Measurements from ENCODE around the gene GPC6.
"Not testable (repeated sequence)": the region's sequence is repeated elsewhere in the genome, so short reads cannot be mapped to it uniquely, and the experiment has no call there.

GPC6 gene

DNA sequence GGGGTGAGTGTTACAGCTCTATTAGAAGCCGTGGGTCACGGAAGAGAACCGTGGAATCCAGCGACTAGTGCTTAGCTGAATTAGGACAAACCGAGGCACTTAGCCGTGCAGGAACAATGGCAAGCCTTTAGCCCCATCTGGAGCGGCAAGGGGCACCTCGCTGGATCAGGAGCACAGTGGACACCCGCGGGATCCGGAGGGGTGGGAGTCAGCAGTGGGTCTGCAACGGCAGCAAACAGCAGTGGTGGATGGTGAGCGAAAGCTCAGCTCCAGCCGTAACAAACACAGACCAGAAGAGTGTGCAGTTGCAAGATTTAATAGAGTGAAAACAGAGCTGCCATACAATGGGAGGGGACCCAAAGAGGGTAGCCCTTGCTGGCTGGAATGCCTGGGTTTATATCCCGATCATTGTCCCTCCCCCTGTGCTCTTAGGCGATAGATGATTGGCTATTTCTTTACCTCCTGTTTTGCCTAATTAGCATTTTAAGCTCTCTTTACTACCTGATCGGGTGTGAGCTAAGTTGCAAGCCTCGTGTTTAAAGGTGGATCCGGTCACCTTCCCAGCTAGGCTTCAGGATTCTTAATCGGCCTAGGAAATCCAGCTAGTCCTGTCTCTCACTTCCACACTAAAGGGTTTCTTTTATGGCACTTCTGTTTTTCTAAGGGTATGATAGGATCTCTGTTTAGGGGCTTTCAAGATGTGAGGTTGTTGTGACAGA lies 1076.4 kb downstream of the GPC6 start:
- DNase-seq (ENCODE audit: low spot score in 2 of 2); H3K27ac Mint-ChIP-seq (ENCODE audit: low read depth); ATAC-seq (replicated peaks; ENCODE audit: extremely low read depth, poor library complexity, severe bottlenecking); H3K4me3 Mint-ChIP-seq; H3K36me3 Mint-ChIP-seq (ENCODE audit: insufficient read depth); H3K9me3 Mint-ChIP-seq; H3K27me3 Mint-ChIP-seq; H3K4me1 Mint-ChIP-seq: not testable (repeated sequence)

- ATAC-seq (replicated peaks; ENCODE audit: extremely low read depth, poor library complexity, severe bottlenecking) (no peak), DNase-seq (ENCODE audit: low spot score in 2 of 2) (no peak)
- Mint-ChIP-seq H3K4me3 (no peak overlapping the region), H3K27ac (ENCODE audit: low read depth) (no peak overlapping the region), H3K36me3 (ENCODE audit: insufficient read depth) (no peaks in the 10 kb centered on the region), H3K9me3 (no peaks in the 10 kb centered on the region), H3K4me1 (no peaks in the 10 kb centered on the region), H3K27me3 (no peaks in the 10 kb centered on the region)
Measured at GRCh38 chr13:94303644-94304174, 1077.1 kb downstream of the GPC6 start.

DNA sequence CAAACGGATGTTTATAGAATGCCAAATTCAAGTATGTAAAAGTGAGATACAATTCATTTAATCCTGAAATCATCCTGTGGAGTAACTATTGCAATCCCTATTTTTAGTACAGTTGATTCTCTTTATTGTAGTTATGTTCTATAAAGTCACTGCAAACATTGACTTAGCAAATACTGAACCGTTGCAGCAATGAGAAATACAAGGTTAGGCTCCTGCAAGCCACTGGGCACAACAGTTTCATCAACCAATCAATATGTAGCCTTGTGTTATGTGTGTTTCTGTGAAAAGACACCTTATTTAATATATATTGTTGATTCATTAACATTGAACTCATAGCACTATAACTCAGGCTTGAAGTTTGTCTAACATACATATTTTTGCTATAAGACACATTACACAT lies 1078.4 kb downstream of the GPC6 start:
- H3K9me3 Mint-ChIP-seq, result no peaks in the 10 kb centered on the region
- H3K36me3 Mint-ChIP-seq (ENCODE audit: insufficient read depth), result no peaks in the 10 kb centered on the region
- no peak for ATAC-seq (replicated peaks; ENCODE audit: extremely low read depth, poor library complexity, severe bottlenecking)
- no peak overlapping the region for H3K4me3 Mint-ChIP-seq
- H3K4me1 Mint-ChIP-seq, result no peaks in the 10 kb centered on the region
- H3K27ac Mint-ChIP-seq (ENCODE audit: low read depth), result no peak overlapping the region
- DNase-seq (ENCODE audit: low spot score in 2 of 2), result no peak
- no peaks in the 10 kb centered on the region for H3K27me3 Mint-ChIP-seq

GRCh38 chr13:94305463-94305862 lies 1078.9 kb downstream of the GPC6 start:
- DNase-seq (ENCODE audit: low spot score in 2 of 2) (no peak), ATAC-seq (replicated peaks; ENCODE audit: extremely low read depth, poor library complexity, severe bottlenecking) (no peak)
- H3K9me3 Mint-ChIP-seq, result no peaks in the 10 kb centered on the region
- no peak overlapping the region for H3K4me3 Mint-ChIP-seq
- no peaks in the 10 kb centered on the region for H3K27me3 Mint-ChIP-seq
- no peak overlapping the region for H3K27ac Mint-ChIP-seq (ENCODE audit: low read depth)
- no peaks in the 10 kb centered on the region for H3K36me3 Mint-ChIP-seq (ENCODE audit: insufficient read depth)
- no peaks in the 10 kb centered on the region for H3K4me1 Mint-ChIP-seq

GRCh38 chr13:94305934-94306333 lies 1079.3 kb downstream of the GPC6 start:
- Mint-ChIP-seq H3K4me1 (no peaks in the 10 kb centered on the region), H3K9me3 (no peaks in the 10 kb centered on the region)

DNA sequence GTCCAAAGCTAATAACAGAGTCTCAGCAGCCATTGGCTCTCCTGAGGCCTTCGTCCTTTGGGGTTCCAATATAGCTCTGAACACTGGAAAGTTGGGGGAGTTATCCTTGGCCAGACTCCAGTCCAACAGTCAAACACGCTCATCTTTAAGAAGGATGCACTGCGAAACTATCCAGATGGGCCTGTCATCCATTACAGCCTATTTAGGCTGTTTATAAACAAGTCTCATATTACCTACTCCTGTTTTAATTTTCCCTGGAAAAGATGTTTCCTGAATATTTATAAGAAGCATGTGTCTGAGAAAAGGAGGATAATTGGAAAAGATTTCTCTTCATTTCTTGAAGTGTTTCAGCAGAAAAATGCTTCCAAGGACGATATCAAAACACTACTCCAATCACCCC lies 1082.2 kb downstream of the GPC6 start:
- Mint-ChIP-seq H3K4me3 (no peak overlapping the region), H3K9me3 (no peaks in the 10 kb centered on the region), H3K36me3 (ENCODE audit: insufficient read depth) (peaks cover 3% of the 10 kb centered on the region), H3K27me3 (no peaks in the 10 kb centered on the region), H3K27ac (ENCODE audit: low read depth) (no peak overlapping the region), H3K4me1 (peaks cover 22% of the 10 kb centered on the region)
- no peak for ATAC-seq (replicated peaks; ENCODE audit: extremely low read depth, poor library complexity, severe bottlenecking)
- no peak for DNase-seq (ENCODE audit: low spot score in 2 of 2)

More at GRCh38 chr13:94305934-94306333, 1079.3 kb downstream of the GPC6 start:
- DNase-seq (ENCODE audit: low spot score in 2 of 2), result no peak
- no peak overlapping the region for H3K4me3 Mint-ChIP-seq
- no peaks in the 10 kb centered on the region for H3K36me3 Mint-ChIP-seq (ENCODE audit: insufficient read depth)
- no peaks in the 10 kb centered on the region for H3K27me3 Mint-ChIP-seq
- no peak for ATAC-seq (replicated peaks; ENCODE audit: extremely low read depth, poor library complexity, severe bottlenecking)
- H3K27ac Mint-ChIP-seq (ENCODE audit: low read depth), result no peak overlapping the region

DNA sequence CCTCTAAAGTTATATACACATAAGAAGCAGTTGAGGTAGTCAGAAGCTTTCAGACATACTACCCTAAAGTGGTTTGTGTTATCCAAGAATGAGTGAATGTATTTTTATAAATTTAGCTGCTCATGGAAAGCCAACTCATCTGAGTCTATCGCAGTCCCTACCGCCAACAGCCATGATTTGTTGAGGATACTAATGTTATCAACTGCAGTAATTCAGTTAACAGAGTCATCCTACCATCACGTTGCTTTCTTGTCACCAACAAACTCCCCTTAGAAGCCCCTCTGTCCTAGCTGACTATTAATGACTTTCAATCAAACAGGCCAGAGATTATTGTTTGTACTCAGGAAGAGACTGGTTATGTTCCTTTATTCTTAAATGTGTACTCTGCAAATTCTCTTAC lies 1083.0 kb downstream of the GPC6 start:
- Mint-ChIP-seq H3K9me3 (no peaks in the 10 kb centered on the region), H3K4me3 (no peak overlapping the region), H3K4me1 (peaks cover 22% of the 10 kb centered on the region), H3K27ac (ENCODE audit: low read depth) (no peak overlapping the region), H3K27me3 (no peaks in the 10 kb centered on the region), H3K36me3 (ENCODE audit: insufficient read depth) (peaks cover 3% of the 10 kb centered on the region)
- ATAC-seq (replicated peaks; ENCODE audit: extremely low read depth, poor library complexity, severe bottlenecking) (no peak), DNase-seq (ENCODE audit: low spot score in 2 of 2) (no peak)

DNA sequence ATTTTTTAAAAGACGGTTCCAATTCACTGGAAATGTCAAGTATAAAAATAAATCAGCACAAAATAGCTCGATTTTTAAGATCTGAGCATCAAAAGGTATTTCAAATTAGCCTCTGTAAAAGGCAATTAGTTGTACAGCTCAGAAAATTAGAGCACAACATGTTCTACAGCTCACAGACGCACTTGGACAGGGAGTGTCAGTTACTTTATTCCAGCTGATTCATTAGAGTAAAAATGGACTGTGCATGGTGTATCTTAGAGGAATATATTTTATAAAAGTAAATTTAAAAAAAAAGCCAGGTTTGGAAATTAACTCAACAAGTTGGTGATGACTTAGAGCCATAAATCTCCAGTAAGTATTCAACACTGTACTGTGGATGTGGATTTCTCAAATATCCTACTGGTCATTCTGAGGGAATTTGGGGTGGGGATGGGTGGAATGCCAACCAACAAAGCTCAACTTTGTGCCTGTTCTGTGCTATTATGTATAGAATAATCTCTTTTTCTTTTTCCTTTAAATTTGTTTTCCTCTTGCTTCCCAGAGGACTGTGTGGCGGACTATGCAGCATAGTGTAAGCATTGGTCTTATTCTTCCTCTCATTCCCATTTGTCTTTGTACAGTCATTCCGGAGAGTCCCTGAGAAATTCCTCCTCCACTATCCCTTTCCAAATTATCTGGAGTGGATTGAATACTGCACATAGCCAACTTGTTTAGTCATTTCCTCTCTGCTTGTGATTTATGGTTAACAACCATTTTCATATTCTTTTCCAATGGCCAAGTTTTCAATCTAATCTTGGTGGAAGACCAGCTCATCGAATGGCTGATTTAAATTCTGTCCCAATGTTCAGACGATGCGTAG lies 1083.6 kb downstream of the GPC6 start:
- DNase-seq (ENCODE audit: low spot score in 2 of 2) (no peak), ATAC-seq (replicated peaks; ENCODE audit: extremely low read depth, poor library complexity, severe bottlenecking) (no peak)
- H3K27me3 Mint-ChIP-seq, result no peaks in the 10 kb centered on the region
- no peaks in the 10 kb centered on the region for H3K9me3 Mint-ChIP-seq
- peaks cover 24% of the 10 kb centered on the region for H3K4me1 Mint-ChIP-seq
- H3K4me3 Mint-ChIP-seq, result no peak overlapping the region
- H3K27ac Mint-ChIP-seq (ENCODE audit: low read depth), result no peak overlapping the region
- H3K36me3 Mint-ChIP-seq (ENCODE audit: insufficient read depth), result peaks cover 3% of the 10 kb centered on the region

GRCh38 chr13:94311893-94312292 lies 1085.3 kb downstream of the GPC6 start:
- H3K4me3 Mint-ChIP-seq, result no peak overlapping the region
- peaks cover 29% of the 10 kb centered on the region for H3K4me1 Mint-ChIP-seq
- H3K27me3 Mint-ChIP-seq, result no peaks in the 10 kb centered on the region
- no peak for DNase-seq (ENCODE audit: low spot score in 2 of 2)
- ATAC-seq (replicated peaks; ENCODE audit: extremely low read depth, poor library complexity, severe bottlenecking), result no peak
- peaks cover 3% of the 10 kb centered on the region for H3K36me3 Mint-ChIP-seq (ENCODE audit: insufficient read depth)
- H3K9me3 Mint-ChIP-seq, result no peaks in the 10 kb centered on the region
- peak overlapping the region; percentile 96 for H3K27ac Mint-ChIP-seq (ENCODE audit: low read depth)

DNA sequence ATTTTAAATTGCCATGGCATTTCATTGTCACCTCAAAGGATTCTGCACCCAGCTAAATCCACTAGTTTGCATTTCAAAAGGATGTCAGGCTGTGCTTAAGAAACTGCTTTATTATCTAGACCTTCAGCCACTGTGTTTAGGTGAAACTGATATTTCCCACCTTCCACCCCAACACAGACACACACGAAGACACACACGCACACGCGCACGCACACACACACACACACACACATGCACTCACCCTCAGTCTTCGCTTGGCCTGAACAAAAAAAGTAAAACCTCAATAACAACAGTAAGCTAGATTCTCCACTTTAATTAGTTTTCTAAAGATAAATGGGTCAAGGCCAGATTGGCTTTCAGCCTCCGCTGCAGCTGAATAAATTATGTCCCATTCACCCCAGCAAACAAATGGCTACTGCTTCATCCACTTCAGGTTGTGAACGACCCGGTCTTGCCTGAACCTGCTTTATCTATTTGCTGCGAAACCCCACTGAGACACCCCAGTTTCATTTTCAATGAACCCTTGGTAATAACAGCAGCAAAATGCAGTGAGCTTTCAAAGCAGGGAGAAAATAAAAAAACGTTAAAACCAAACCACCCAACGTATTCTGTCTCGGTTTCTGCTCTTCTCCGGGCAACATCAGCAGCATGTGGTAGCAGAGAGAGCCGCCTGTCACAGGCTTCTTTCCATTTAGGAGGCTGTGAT lies 1086.1 kb downstream of the GPC6 start:
- H3K4me3 Mint-ChIP-seq, result peak overlapping the region; percentile 66
- peaks cover 3% of the 10 kb centered on the region for H3K36me3 Mint-ChIP-seq (ENCODE audit: insufficient read depth)
- peaks cover 34% of the 10 kb centered on the region for H3K4me1 Mint-ChIP-seq
- ATAC-seq (replicated peaks; ENCODE audit: extremely low read depth, poor library complexity, severe bottlenecking) (peak; percentile 65), DNase-seq (ENCODE audit: low spot score in 2 of 2) (no peak)
- no peaks in the 10 kb centered on the region for H3K27me3 Mint-ChIP-seq
- H3K9me3 Mint-ChIP-seq, result no peaks in the 10 kb centered on the region
- H3K27ac Mint-ChIP-seq (ENCODE audit: low read depth), result peak overlapping the region; percentile 96

- Mint-ChIP-seq H3K27ac (ENCODE audit: low read depth) (peak overlapping the region; percentile 96), H3K4me1 (peaks cover 34% of the 10 kb centered on the region), H3K36me3 (ENCODE audit: insufficient read depth) (peaks cover 3% of the 10 kb centered on the region), H3K27me3 (no peaks in the 10 kb centered on the region), H3K4me3 (no peak overlapping the region), H3K9me3 (no peaks in the 10 kb centered on the region)
- no peak for ATAC-seq (replicated peaks; ENCODE audit: extremely low read depth, poor library complexity, severe bottlenecking)
- no peak for DNase-seq (ENCODE audit: low spot score in 2 of 2)
Measured at GRCh38 chr13:94313321-94313910, 1086.8 kb downstream of the GPC6 start.

GRCh38 chr13:94313926-94314325 lies 1087.3 kb downstream of the GPC6 start:
- Mint-ChIP-seq H3K9me3 (no peaks in the 10 kb centered on the region), H3K27me3 (no peaks in the 10 kb centered on the region), H3K4me1 (peaks cover 34% of the 10 kb centered on the region), H3K27ac (ENCODE audit: low read depth) (no peak overlapping the region), H3K4me3 (no peak overlapping the region), H3K36me3 (ENCODE audit: insufficient read depth) (peaks cover 3% of the 10 kb centered on the region)
- DNase-seq (ENCODE audit: low spot score in 2 of 2) (no peak), ATAC-seq (replicated peaks; ENCODE audit: extremely low read depth, poor library complexity, severe bottlenecking) (no peak)

Measured in central memory CD8-positive, alpha-beta T cell (primary cell).